NCI-H146 (cell line): ENCODE data around the gene SARDH.
A peak's percentile ranks its signal among the peaks of the same experiment; 100 is the strongest.

ENCODE experiments used
- DNase-seq: peaks from one replicate; lab custom pipeline; 2025; lab: John Stamatoyannopoulos, UW

Gene SARDH

DNA sequence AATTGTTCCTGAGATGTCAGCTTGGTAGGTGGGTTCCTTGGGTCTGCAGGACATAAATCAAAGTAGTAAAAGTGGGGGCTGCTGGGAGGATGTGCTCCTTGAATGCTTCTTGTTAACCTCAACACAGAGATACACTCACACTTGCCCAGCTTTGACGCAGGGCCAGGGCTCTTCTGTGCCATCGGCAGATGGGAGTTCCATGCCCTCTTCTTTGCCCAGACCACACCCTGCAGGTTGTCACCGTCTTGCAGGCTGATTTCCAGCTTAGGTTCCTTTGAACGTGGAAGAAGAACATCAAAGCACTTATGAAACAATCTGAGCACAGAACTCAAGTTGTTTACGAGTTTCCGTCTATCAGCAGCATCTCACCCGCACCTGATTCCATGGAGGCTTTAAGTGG lies 91.0 kb downstream of the SARDH start:
- DNase-seq = no peak

DNA sequence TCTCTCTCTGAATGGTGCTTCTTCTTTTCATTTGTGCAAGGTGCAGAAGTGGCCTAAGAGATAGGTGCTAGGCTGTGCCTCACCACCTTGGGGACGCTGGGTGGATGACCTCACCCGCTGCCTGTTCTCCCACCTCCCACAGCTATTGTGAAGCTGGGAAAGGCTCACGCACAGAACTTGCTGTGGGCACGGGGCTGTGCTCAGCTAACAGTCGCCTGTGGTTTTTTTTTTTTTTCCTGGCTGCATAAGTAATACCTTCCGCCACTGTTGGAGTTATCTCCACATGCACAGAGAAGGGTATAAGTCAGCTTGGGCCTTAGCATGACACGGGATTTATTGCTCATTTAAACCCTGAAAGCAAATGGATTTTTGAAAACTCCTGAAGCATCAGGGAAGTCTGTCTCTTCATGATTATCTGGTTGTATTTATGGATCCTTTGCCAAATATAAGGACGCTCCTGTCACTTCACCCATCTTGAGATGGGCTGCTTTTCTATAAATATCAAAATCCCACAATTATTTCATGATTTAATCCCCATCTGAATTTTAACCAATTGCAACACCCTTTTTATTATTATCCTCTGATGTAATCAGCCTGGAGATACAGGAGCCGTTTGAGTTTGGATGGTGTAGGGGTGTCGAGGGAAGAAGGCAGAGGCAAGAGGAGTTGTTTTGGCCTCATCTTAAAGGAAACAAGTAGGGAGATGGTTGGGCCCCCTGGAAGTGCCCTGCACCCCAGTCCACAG lies 93.0 kb downstream of the SARDH start:
- no peak for DNase-seq

GRCh38 chr9:133643978-133644760 lies 94.0 kb downstream of the SARDH start:
- no peak for DNase-seq

GRCh38 chr9:133643362-133643755 lies 94.8 kb downstream of the SARDH start:
- no peak for DNase-seq

GRCh38 chr9:133642708-133643361 lies 95.3 kb downstream of the SARDH start:
- no peak for DNase-seq

DNA sequence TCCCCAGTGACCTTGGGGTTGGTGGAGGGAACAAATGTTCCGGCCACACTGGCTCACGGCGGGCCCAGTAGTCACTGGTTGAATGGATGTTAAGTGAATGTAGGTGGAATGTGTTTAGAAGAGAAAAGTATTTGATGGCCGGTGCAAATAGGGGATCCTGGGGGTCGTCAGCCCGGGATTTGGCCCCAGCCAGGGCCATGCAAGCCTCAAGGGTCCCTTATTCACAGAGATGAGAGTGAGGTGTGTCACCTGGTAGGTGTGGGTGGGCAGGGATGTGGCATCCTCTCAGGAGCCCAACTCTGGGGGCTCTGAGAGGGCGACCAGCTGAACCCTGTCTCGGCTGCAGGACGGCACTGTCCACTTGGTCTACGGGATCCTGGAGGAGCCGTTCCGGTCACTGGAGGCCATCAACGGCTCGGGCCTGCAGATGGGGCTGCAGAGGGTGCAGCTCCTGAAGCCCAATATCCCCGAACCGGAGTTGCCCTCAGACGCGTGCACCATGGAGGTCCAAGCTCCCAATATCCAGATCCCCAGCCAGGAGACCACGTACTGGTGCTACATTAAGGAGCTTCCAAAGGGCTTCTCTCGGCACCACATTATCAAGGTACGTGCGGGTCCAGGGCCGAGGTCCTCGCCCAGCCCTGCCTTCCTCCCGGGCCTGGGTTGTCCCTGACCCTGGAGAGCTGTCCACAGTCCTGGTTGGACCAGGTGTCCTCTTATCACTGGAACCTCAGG lies 96.1 kb downstream of the SARDH start:
- no peak for DNase-seq

GRCh38 chr9:133641396-133641655 lies 96.8 kb downstream of the SARDH start:
- no peak for DNase-seq

DNA sequence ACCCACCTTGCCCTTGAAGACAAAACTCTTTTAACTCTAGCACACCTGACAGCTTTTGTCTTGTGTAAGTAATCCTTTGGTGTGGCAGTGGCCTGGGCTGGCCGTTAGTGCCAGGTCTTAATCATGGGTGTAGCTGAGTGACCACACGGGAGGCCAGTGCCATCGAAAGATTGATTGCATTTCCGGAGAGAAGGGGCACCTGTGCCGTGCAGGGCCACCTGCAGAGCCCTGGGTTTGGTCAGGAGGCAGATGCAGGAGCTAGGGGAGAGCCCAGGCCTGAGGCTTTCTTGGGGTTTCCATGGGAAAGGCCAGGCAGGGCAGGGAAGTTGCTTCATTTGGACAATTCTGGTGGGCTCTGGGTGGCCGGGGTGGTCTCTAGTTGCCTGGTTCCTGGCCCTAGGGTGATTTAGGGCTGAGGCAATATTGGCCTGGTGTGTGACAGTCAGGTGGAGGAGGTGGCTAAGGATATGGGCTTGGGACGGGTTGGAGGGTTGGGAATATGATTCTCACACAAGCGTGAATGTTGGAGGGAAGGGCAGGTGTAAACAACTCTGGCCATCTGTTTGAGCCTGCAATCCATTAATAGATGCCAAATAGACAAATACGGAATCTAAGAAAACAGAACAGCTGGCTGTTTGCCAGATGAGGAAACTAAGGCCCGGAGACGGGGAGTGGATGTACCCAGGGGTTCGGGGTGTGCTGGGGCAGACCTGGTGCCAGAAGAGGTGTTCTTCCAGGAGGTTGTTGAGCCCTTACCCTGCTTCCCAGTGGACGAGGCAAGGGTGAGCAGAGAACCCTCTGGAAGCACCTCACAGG lies 97.4 kb downstream of the SARDH start:
- DNase-seq = peak; percentile 64

- DNase-seq = no peak
Observed at GRCh38 chr9:133640160-133640559, 98.0 kb downstream of the SARDH start.

DNA sequence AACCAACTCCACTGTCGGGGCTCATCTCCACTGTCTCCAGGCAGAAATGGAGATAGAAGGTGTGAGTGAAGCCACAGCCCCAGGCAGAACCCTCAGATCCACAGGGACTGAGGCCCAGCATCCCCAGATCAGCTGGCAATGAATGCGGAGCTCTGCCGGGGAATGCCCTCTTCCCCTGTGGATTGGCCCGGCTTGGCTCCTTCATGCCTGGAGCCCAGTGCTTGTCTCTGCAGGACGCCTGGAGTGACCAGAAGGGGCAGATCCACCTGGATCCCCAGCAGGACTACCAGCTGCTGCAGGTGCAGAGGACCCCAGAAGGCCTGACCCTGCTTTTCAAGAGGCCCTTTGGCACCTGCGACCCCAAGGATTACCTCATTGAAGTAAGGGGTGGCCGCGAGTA lies 98.5 kb downstream of the SARDH start:
- DNase-seq = peak; percentile 39

GRCh38 chr9:133638711-133639110 lies 99.4 kb downstream of the SARDH start:
- no peak for DNase-seq

GRCh38 chr9:133638076-133638475 lies 100.1 kb downstream of the SARDH start:
- no peak for DNase-seq

DNA sequence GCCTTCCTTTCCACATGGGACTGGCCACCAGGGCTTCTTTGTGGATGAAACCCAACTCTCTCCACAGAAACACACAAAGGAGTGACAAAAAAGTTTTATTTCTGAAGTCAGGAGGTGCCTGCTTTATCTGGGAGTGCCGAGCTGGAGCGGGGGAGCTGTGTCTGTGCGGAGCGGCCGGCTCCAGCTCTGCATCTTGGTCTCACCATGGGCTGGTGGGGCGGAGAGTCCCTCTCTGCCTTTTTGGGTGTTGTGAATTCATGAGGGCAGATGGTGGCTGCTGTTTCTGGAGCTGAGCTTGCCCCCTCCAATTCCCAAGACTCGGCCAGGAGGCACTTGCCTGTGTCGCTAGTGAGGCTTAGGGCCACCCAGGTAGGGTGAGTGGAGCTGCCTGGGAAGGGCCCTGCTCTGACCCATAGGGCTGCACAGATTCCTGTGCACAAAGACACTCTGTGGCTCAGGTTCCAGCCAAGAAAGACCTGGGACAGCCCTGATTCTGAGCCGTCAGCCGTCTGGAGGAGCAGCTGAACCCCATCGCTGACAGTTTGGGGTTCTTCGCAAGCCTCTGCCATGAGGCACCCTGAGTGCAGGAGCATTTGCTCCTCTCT lies 100.6 kb downstream of the SARDH start:
- DNase-seq = no peak

DNA sequence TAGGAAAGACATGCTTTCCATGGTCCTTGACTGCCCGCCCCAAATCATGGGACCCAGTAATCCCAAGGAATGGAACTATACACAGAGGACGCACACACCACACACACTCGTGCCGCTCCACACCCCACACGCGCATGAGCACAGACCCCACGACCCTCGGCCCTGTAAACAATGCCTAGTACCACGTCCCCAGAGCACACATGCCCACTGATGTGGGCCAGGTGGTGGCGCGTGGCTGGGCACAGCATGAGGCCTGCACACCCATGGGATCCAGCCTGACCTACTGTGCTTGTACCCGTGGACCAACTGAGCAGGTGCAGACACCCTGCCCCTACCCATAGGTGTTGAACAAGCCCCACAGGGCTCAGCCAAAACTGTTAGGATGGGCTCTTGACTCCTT lies 101.2 kb downstream of the SARDH start:
- no peak for DNase-seq

DNA sequence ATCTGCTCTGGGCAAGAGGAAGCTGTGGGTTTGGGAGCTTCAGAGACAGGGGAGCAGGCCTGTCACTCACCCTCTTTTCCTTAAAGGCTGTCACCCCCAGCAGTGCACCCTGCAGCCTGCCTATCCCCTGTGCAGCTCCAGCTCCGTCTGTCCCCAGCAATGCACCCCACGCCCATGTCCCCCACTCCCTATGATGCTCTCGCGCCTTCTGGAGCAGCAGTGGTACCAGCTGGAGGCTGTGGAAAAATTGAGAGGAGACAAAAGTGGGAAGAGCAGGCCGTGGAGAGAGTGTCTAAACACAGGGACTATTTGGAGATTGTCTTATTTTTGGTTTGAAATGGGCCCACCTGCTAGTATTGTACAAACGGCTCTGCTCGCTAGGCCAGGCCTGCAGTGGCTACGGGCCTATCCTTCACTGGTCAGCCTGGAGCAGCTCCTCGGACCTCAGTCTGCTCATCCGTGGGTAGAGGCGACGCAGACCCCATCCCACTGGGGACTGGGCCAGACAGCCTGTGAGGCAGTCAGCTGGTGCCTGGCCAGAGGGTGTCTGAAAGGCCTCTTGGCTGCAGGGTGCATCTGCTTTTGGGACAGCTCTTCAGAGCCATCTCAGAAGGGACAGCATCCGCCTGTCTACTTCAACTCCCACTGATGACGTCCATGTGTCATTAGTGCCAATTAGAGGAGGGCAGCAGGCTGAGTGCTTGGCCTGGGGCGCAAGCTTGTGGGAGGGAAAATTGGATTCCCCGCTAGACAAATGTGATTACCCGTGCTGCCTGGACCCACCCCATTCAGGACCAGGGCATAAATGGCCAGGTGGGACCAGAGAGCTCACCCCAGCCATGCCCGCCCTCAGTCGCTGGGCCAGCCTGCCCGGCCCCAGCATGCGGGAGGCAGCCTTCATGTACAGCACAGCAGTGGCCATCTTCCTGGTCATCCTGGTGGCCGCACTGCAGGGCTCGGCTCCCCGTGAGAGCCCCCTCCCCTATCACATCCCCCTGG lies 102.3 kb downstream of the SARDH start, which contains the start of gene DBH:
Gene DBH (plus strand): TSS at position 831 of the 999 bp plus-strand sequence. CDS start 9 bp downstream, at position 840.
- DNase-seq = no peak

- peak; percentile 20 for DNase-seq
Observed at GRCh38 chr9:133635098-133635497, 103.1 kb downstream of the SARDH start.

DNA sequence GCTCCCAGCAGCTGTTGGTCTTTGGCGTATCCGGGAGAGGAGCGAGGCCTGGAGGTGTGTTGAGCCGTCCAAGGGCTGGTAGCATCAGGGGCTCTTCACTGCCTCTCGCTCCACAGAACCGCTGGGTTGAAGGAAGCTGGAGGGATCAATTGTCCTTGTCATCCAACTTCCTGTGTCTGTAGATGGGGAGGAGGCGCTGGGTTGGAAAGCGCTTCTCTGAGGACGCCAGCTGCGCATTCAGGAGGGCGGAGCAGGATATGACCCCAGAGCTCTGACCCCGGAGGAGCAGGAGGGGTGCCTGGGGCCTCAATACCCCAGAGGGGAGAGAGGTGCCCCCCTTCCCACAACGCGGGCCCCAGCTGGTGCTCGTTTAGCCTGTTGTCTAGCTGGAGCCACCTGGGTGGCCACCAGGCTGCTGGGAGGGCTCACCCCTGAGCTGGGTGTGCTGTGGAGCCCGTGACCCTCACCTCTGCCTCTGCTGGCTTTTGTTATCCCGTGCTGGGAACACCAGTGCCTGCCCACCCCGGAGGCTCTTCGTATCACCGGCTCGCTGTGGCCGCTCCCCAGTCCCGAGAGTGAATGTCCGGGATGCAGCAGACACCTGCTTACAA lies 104.0 kb downstream of the SARDH start:
- DNase-seq = peak; percentile 83

- DNase-seq = no peak
Observed at GRCh38 chr9:133633681-133634080, 104.5 kb downstream of the SARDH start.
